ENCODE data around the gene SLC30A10.
A peak's percentile ranks its signal among the peaks of the same experiment; 100 is the strongest.

The SLC30A10 gene

DNA sequence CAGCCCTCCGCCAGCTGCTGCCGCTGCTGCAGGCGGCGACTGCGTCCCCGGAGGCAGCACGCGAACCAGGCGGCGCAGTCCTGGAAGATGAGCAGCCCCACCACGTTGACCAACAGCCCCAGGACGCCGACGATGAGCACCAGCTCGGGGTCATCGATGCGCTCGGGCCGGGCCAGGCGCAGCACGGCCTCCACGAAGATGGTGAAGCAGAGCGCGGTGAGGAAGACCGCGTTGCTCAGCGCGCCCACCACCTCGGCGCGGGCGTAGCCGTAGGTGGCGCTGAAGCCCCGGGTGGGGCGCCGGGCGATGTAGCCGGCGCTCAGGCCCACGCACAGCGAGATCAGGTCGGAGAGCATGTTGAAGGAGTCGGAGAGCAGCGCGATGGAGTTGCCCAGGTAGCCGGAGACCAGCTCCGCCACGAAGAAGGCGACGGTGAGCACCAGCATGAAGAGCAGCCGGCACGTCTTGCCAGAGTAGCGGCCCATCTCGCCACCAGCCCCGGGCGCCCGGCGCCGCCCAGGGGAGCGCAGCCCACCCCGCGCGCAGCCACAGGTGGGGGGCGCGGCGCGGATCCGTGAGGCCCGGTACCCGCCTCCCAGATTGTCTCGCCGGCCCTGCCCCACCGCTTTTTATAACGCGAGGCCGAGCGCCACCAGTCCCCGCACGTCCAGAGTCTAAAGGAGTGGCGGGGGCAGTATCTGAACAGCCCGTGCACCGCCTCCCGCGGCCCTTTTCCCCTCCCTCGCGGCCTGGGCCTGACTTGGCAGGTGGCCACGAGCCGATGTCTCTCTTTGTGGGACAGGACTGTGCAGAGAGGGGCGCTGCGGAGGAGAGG lies at the start of gene SLC30A10:
SLC30A10 (minus strand) TSS at position 602 of the 835 bp plus-strand sequence; CDS start at position 485, 117 bp downstream.
- Histone ChIP-seq H3K9me3 (ENCODE audit: low read depth, low read length) (no peaks in the 10 kb centered on the region), H3K9ac (ENCODE audit: insufficient read length) (no peak within 1 kb of the TSS), H3K27ac (no peak within 1 kb of the TSS), H3K4me3 (peak within 1 kb of the TSS; percentile 51), H3K36me3 (ENCODE audit: insufficient read depth, low read length) (no peaks in the 10 kb centered on the region)
- TF ChIP-seq EZH2 (IDR thresholded peaks at IDR 0.05) (no peak), POLR2AphosphoS5 (IDR thresholded peaks at IDR 0.05; ENCODE audit: borderline replicate concordance, low read depth, low read length) (no peak), FOXP2 (optimal IDR thresholded peaks at IDR 0.05; ENCODE audit: control extremely low read depth, extremely low read length, insufficient read depth) (no peak)
- no peak for DNase-seq (ENCODE audit: low read depth, low spot score)

DNA sequence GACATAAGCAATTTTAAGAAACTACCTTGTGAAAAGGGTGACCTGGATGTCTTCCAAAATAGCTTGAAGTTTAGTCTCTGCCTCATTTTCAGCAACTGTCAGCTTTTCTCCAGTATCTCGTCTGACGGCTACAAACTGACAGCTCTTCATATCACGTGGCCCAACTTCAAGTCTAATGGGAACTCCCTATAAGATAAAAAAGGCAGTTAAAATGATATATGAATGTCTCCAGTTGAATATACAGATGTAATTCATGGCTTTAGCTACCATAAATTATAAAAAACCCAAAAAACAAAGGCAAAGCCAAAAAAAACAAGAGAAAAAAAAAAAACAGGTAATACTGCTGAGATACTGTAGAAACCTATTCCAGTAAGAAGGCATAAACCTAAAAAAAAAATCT lies 44.9 kb upstream of the SLC30A10 start:
- Histone ChIP-seq H3K36me3 (ENCODE audit: insufficient read depth, low read length) (peaks cover 68% of the 10 kb centered on the region), H3K4me3 (no peak overlapping the region), H3K9ac (ENCODE audit: insufficient read length) (no peak overlapping the region), H3K9me3 (ENCODE audit: low read depth, low read length) (no peaks in the 10 kb centered on the region), H3K27ac (no peak overlapping the region)
- no peak for DNase-seq (ENCODE audit: low read depth, low spot score)
- no peak for TF ChIP-seq FOXP2 (optimal IDR thresholded peaks at IDR 0.05; ENCODE audit: control extremely low read depth, extremely low read length, insufficient read depth)
- TF ChIP-seq EZH2 (IDR thresholded peaks at IDR 0.05), result no peak
- no peak for TF ChIP-seq POLR2AphosphoS5 (IDR thresholded peaks at IDR 0.05; ENCODE audit: borderline replicate concordance, low read depth, low read length)

- peaks cover 37% of the 10 kb centered on the region for H3K36me3 ChIP-seq (ENCODE audit: insufficient read depth, low read length)
- TF ChIP-seq EZH2 (IDR thresholded peaks at IDR 0.05) (no peak), FOXP2 (optimal IDR thresholded peaks at IDR 0.05; ENCODE audit: control extremely low read depth, extremely low read length, insufficient read depth) (no peak), POLR2AphosphoS5 (IDR thresholded peaks at IDR 0.05; ENCODE audit: borderline replicate concordance, low read depth, low read length) (no peak)
- no peak overlapping the region for H3K9ac ChIP-seq (ENCODE audit: insufficient read length)
- H3K27ac ChIP-seq, result no peak overlapping the region
- no peak for DNase-seq (ENCODE audit: low read depth, low spot score)
- H3K4me3 ChIP-seq, result no peak overlapping the region
- H3K9me3 ChIP-seq (ENCODE audit: low read depth, low read length), result no peaks in the 10 kb centered on the region
These were observed 39.0 kb upstream of the SLC30A10 start for GRCh38 chr1:219967361-219967760.

- Histone ChIP-seq H3K9ac (ENCODE audit: insufficient read length) (no peak overlapping the region), H3K27ac (no peak overlapping the region), H3K9me3 (ENCODE audit: low read depth, low read length) (no peaks in the 10 kb centered on the region), H3K36me3 (ENCODE audit: insufficient read depth, low read length) (peaks cover 26% of the 10 kb centered on the region), H3K4me3 (no peak overlapping the region)
- TF ChIP-seq EZH2 (IDR thresholded peaks at IDR 0.05) (no peak), FOXP2 (optimal IDR thresholded peaks at IDR 0.05; ENCODE audit: control extremely low read depth, extremely low read length, insufficient read depth) (no peak), POLR2AphosphoS5 (IDR thresholded peaks at IDR 0.05; ENCODE audit: borderline replicate concordance, low read depth, low read length) (no peak)
- no peak for DNase-seq (ENCODE audit: low read depth, low spot score)
These were observed 37.7 kb upstream of the SLC30A10 start for GRCh38 chr1:219966071-219966349.

- H3K36me3 ChIP-seq (ENCODE audit: insufficient read depth, low read length), result peaks cover 25% of the 10 kb centered on the region
- H3K9ac ChIP-seq (ENCODE audit: insufficient read length), result no peak overlapping the region
- DNase-seq (ENCODE audit: low read depth, low spot score), result no peak
- no peak overlapping the region for H3K27ac ChIP-seq
- no peaks in the 10 kb centered on the region for H3K9me3 ChIP-seq (ENCODE audit: low read depth, low read length)
- H3K4me3 ChIP-seq, result no peak overlapping the region
- TF ChIP-seq EZH2 (IDR thresholded peaks at IDR 0.05), result no peak
- no peak for TF ChIP-seq FOXP2 (optimal IDR thresholded peaks at IDR 0.05; ENCODE audit: control extremely low read depth, extremely low read length, insufficient read depth)
- TF ChIP-seq POLR2AphosphoS5 (IDR thresholded peaks at IDR 0.05; ENCODE audit: borderline replicate concordance, low read depth, low read length), result no peak
These were observed 37.1 kb upstream of the SLC30A10 start for GRCh38 chr1:219965285-219966070.

DNA sequence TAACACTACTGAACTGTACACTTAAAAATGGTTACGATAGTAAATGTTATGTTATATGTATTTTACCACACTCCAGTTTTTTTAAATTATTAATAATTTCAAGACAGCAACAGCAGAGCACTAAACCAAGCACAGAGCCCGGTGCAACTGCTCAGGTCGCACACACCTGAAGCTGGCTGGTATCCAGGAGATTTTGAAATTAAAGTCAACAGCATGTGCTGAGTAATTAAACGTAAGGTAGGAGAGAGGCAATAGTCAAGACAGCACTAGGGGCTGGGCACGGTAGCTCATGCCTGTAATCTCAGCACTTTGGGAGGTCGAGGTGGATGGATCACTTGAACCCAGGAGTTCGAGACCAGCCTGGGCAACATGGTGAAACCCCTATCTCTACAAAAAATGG lies 35.1 kb upstream of the SLC30A10 start:
- H3K9me3 ChIP-seq (ENCODE audit: low read depth, low read length), result no peaks in the 10 kb centered on the region

GRCh38 chr1:219961684-219962083 lies 33.3 kb upstream of the SLC30A10 start:
- Histone ChIP-seq H3K9ac (ENCODE audit: insufficient read length) (no peak overlapping the region), H3K4me3 (no peak overlapping the region), H3K9me3 (ENCODE audit: low read depth, low read length) (no peaks in the 10 kb centered on the region), H3K36me3 (ENCODE audit: insufficient read depth, low read length) (no peaks in the 10 kb centered on the region), H3K27ac (no peak overlapping the region)
- TF ChIP-seq POLR2AphosphoS5 (IDR thresholded peaks at IDR 0.05; ENCODE audit: borderline replicate concordance, low read depth, low read length), result no peak
- TF ChIP-seq EZH2 (IDR thresholded peaks at IDR 0.05), result no peak
- TF ChIP-seq FOXP2 (optimal IDR thresholded peaks at IDR 0.05; ENCODE audit: control extremely low read depth, extremely low read length, insufficient read depth), result no peak
- no peak for DNase-seq (ENCODE audit: low read depth, low spot score)

More for the DNA sequence above, 35.1 kb upstream of the SLC30A10 start:
- no peak overlapping the region for H3K9ac ChIP-seq (ENCODE audit: insufficient read length)
- TF ChIP-seq POLR2AphosphoS5 (IDR thresholded peaks at IDR 0.05; ENCODE audit: borderline replicate concordance, low read depth, low read length), result no peak
- no peak for TF ChIP-seq FOXP2 (optimal IDR thresholded peaks at IDR 0.05; ENCODE audit: control extremely low read depth, extremely low read length, insufficient read depth)
- no peak for TF ChIP-seq EZH2 (IDR thresholded peaks at IDR 0.05)
- H3K36me3 ChIP-seq (ENCODE audit: insufficient read depth, low read length), result peaks cover 9% of the 10 kb centered on the region
- no peak overlapping the region for H3K27ac ChIP-seq
- DNase-seq (ENCODE audit: low read depth, low spot score), result no peak
- H3K4me3 ChIP-seq, result no peak overlapping the region

GRCh38 chr1:219959540-219960203 lies 31.3 kb upstream of the SLC30A10 start:
- no peak overlapping the region for H3K4me3 ChIP-seq
- DNase-seq (ENCODE audit: low read depth, low spot score), result no peak
- no peak overlapping the region for H3K9ac ChIP-seq (ENCODE audit: insufficient read length)
- TF ChIP-seq EZH2 (IDR thresholded peaks at IDR 0.05) (no peak), FOXP2 (optimal IDR thresholded peaks at IDR 0.05; ENCODE audit: control extremely low read depth, extremely low read length, insufficient read depth) (no peak), POLR2AphosphoS5 (IDR thresholded peaks at IDR 0.05; ENCODE audit: borderline replicate concordance, low read depth, low read length) (no peak)
- H3K9me3 ChIP-seq (ENCODE audit: low read depth, low read length), result no peaks in the 10 kb centered on the region
- no peaks in the 10 kb centered on the region for H3K36me3 ChIP-seq (ENCODE audit: insufficient read depth, low read length)
- no peak overlapping the region for H3K27ac ChIP-seq
